GM12873 (cell line): ENCODE measurements around the gene MPHOSPH6.

Experiments used
- CTCF ChIP-seq: IDR thresholded peaks from 2 replicates; pipeline ENCODE4 v1.5.1; 2012; ENCODE audit warnings: low read depth, mild to moderate bottlenecking, moderate library complexity, low read length, control low read depth; ENCODE audit not compliant: insufficient read depth; ENCODE audit errors: missing control alignments

The MPHOSPH6 gene

GRCh38 chr16:82118749-82119148 is 51.3 kb downstream of the MPHOSPH6 start:
- no peak for TF ChIP-seq CTCF

DNA sequence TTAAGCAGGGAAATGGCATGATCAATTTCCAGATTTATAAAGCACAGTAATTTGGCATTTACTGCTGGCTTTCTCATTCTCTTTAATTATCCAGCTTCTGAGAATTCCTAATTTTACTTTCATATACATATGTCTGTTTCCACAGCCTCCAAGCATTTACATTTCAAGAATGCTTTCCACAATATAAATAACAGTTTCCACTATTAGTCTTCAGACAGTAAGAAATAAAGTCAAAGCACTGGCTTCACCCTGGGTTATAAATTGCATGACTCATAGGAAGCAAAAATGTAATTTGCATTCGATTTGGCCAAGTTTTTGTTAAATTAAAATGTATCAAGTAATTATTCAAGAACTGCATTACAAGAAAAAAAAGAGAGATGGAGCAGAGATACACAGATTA is 53.5 kb downstream of the MPHOSPH6 start:
- no peak for TF ChIP-seq CTCF

GRCh38 chr16:82113741-82114140 is 56.3 kb downstream of the MPHOSPH6 start:
- TF ChIP-seq CTCF, result no peak

- TF ChIP-seq CTCF, result no peak
These were observed 58.1 kb downstream of the MPHOSPH6 start for GRCh38 chr16:82111944-82112343.

- no peak for TF ChIP-seq CTCF
These were observed 61.2 kb downstream of the MPHOSPH6 start for GRCh38 chr16:82108774-82109173.

- TF ChIP-seq CTCF, result no peak
These were observed 61.9 kb downstream of the MPHOSPH6 start for GRCh38 chr16:82108100-82108499.

DNA sequence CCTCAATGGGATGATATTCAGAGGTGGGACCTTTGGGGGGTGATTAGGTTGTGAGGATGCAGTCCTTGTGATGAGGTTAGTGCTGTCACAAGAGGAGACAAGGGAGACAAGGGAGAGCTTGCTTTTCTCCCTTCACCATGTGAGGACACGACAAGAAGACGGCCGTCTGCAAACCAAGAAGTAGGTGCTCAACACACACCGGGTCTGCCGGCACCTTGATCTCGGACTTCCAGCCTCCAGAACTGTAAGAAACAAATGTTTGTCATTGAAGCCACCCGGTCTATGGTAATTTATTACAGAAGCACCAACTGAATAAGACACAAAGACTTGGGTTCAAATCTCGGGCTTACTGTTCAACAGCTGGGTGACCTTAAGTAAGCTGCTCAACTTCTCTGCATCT is 64.9 kb downstream of the MPHOSPH6 start:
- TF ChIP-seq CTCF, result no peak
